Activated CD4-positive, alpha-beta T cell treated with anti-CD3 and anti-CD28 coated beads, Interleukin-2, amount 50 U/mL, for 16 hours (primary cell): ENCODE results near the gene IPO5.
"Not testable (repeated sequence)": the region's sequence is repeated elsewhere in the genome, so short reads cannot be mapped to it uniquely, and the experiment has no call there.

Experiments used
- DNase-seq: peaks from one replicate; pipeline ENCODE4 v3.0.0-alpha.2; 2020

Gene IPO5

DNA sequence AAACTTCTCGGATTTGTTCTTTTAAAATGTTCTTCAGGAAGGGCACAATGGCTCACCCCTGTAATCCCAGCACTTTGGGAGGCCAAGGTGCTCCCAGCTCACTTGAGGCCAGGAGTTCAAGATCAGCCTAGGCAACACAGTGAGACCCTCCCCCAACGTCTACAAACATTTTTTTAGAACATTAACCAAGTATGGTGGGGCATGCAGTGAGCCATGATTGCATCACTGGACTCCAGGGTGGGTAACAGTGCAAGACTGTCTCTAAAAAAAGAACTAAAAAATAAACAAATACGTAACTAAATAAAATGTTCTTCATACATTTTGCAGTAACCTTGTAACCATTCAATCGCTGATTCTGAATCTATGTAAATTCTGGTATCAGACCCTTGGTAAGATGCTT, 2.1 kb upstream of the IPO5 start:
- no peak for DNase-seq

- DNase-seq: not testable (repeated sequence)
These were observed 644 bp upstream of the IPO5 start for GRCh38 chr13:97952831-97953230.

DNA sequence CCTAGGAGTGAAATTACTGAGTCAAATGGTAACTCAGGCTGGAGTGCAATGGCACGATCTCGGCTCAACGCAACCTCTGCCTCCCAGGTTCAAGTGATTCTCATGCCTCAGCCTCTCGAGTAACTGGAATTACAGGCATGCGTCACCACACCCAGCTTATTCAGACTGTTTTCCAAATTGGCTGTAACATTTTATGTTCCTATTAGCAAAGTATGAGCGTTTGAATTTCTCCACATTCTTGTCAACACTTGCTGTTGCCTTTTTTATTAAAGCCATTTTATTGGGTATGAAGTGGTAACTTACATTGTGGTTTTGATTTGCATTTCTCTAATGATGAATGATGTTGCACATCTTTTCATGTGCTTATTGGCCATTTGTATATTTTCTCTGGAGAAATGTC, 7.9 kb downstream of the IPO5 start:
- DNase-seq: no peak

DNA sequence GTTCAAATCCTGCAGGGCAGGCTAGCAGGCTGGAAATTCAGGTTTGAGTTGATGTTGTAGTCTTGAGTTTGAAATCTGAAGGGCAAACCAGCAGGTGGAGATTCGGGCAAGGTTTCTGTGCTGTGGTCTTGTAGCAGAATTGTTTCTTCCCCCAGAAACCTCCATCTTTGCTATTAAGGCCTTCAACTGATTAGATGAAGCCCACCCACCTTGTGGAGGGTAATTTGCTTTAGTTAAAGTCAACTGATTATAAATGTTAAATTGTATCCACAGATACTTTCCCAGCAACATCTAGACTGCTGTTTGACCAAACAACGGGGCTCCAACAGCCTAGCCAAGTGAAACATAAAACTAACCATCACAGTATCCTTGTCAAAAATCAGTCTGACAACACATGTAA, 9.4 kb downstream of the IPO5 start:
- no peak for DNase-seq

DNA sequence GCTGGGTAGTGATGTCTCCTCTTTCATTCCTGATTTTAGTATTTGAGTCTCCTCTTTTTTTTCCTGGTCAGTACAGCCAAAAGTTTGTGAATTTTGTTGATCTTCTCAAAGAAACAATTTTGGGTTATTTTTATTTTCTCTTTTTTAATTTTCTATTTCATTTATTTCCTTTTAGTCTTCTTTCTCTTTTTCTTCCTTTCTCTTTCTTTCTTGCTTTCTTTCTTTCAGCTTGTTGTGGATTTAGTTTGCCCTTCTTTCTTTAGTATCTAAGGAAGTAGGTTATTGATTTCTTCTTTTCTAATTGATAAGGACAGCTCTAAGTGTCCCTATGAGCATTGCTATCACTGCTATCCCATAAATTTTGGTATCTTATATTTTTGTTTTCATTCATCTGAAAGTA, 13.8 kb downstream of the IPO5 start:
- DNase-seq: no peak

GRCh38 chr13:97967948-97968347, 14.5 kb downstream of the IPO5 start:
- no peak for DNase-seq

DNA sequence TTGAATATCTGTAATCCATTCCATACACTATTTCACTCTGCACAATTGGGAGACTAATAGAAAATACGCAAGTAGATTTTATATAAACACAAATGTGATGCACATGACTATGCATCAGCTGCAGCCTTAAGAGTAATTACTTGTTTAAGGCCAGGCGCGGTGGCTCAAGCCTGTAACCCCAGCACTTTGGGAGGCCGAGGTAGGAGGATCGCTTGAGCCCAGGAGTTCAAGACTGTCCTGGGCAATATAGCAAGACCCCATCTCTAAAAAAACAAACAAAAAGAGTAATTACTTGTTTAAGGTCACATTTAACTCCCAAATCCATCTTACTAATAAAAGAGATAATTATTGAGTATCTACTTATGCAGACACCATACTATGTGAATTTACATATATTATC, 18.0 kb downstream of the IPO5 start:
- no peak for DNase-seq

DNA sequence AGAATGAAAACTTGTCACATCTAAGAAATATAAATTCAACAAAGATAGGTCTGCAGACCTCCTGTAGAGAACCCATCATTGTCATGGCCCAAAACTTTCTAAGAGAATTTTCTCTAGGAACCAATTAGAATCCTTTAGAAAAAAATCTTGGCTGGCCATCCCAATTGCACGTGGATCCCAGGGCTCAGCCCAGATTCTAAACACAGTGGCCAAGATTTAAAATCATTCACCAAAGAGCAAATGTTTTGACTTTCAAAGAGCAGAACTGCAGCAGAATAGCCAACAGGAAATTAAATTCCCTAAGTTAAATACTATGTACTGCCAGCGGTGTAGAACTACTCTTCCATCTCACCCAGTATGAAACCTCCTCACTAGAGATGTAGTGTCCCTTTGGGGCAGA, 21.3 kb downstream of the IPO5 start:
- no peak for DNase-seq

- no peak for DNase-seq
These were observed 21.9 kb downstream of the IPO5 start for GRCh38 chr13:97975280-97975847.

DNA sequence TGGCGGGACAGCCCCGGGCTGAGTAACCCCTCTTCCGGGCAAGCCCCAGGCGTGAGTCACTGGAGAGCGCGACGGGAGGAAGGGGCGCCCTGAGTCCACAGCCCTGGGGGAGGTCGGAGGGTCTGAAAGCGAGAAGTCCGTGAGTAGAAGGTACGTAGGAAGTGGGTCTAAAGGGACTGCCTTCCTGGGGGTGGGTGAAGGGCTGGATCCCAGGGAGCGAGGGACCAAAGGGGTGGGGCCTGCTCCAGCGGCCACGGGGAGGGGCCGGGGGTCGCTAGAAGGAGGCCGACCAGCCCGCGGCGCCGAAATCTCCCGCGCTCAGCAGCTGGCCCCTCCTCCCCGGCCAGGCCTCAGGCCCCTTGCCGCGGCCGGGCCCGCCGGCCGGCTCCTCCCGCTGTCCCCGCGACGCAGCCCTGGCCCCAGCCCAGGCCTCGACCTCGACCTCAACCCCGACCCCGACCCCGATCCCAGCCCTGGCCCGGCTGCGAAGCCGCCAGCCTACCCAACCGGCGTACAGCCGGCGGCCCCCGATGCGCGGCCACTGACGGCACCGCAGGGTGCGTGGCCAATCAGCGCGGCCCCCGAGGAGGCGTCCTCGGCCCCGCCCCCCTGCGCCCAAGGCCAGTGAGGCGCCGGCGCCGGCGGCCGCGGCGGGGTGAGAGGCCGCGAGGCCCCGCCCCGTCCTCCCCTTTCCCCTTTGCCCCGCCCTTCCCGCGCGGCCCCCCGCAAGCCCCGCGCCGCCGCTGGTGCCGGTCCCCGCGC, 22.6 kb downstream of the IPO5 start:
- DNase-seq: peak; percentile 89

DNA sequence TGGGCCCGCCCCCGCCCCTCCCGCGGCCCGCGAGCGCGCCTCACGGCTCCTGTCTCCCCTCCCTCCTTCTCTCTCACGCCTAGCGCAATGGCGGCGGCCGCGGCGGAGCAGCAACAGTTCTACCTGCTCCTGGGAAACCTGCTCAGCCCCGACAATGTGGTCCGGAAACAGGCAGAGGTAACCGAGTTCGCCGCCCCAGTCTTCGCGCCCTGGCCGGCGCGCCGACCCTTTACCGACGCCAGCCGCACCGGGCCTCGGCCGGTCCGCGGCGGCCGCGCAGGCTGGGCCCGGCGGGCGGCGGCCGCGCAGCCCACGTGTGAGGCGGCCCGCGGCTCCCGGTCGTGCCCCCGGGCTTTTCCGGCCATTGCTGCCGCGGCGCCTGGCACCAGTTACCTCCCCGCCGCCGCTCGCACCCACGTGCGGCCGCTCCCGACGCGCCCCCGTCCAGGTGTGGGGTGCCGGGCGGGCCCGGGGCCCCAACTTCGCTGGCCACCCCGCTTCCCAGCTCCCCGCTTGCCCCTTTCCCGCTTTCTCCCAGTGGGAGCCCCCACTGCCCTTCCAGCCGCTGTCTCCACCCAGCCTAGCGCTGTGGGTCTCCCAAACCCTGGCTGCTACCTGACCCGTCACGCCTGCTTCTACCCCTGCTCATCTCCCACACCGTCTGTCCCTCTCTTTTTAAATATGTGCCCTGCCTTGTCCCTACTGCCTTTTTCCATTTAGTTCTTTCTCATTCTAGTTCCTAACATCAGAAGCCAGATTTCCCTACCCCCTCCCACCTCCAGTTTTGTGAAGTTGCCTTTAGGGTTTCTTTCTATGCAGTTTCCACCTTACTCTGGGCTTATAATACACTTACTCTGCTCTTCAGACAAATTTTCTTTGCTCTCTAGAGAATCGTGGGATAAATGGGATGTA, 23.4 kb downstream of the IPO5 start:
- peak; percentile 7 for DNase-seq

DNA sequence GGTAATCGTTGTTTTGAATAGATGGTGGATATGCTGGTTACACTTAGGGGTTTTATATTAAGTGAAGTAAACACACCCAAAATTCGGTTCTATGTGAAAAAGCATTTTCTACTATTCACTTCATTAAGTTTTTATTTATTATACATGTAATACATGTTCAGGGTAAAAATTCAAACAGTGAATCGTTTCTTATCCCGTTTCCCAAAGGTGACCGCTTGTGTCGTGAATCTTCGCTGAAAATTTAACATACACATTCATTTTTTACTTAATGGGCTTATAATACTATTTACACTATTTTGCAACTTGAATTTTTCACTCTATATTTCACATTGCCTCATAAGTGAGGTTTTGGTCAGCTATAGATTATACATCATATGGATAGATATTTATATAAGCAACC, 24.5 kb downstream of the IPO5 start:
- no peak for DNase-seq

- DNase-seq: no peak
These were observed 25.2 kb downstream of the IPO5 start for GRCh38 chr13:97978651-97979050.

DNA sequence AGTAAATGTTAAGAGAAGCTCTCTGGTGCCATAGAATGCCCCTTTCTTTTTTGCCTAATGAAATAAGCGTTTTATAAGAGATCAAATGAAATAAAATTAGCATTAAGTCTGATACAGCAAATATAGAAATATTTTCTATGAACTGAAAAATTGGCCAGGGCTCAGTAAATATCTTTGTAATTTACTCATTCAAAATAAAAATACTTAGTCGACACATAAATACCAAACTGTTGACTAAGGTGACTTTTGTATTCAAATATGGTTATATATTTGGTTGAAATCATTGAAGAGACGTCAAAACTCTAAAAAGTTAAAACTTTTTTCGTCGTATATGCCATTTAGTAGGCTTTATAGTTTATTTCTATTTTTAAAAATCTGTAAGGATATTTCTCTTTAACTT, 25.6 kb downstream of the IPO5 start:
- DNase-seq: no peak

DNA sequence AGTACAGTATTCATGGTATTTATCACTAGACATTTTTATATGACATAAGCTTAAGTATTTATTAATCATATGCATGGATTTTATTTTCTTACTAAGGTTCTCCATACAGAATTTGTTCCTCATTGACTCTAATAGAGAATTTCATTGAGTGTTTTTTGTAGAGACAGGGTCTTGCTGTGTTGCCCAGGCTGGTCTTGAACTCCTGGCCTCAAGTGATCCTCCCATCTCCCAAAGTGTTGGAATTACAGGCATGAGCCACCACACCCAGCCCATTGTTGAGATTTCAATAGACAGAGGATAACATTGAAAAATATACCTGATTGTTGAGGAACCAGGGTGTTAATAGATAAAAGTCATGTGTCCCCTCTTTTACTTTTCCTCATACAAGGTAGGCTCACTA, 26.1 kb downstream of the IPO5 start:
- DNase-seq: no peak

GRCh38 chr13:97982286-97982685, 28.8 kb downstream of the IPO5 start:
- no peak for DNase-seq

GRCh38 chr13:97986835-97987234, 33.4 kb downstream of the IPO5 start:
- DNase-seq: no peak

DNA sequence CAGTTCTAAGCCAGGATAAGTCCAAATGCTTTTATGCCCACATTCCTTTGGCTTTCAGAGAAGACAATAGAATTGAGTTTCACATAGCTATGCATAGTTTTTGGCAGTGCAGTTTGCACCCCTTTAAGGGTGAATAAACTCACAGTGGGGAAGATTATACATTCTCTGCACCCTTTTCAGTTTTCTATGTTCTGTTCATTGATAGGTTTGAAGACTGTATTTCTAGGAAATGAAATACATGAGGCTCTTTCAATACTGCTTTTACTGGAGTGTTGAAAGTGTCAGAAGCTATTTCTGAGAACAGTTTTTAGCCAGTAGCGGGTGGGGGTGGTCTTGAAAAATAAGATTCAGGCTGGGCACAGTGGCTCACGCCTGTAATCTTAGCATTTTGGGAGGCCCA, 46.2 kb downstream of the IPO5 start:
- peak; percentile 16 for DNase-seq

DNA sequence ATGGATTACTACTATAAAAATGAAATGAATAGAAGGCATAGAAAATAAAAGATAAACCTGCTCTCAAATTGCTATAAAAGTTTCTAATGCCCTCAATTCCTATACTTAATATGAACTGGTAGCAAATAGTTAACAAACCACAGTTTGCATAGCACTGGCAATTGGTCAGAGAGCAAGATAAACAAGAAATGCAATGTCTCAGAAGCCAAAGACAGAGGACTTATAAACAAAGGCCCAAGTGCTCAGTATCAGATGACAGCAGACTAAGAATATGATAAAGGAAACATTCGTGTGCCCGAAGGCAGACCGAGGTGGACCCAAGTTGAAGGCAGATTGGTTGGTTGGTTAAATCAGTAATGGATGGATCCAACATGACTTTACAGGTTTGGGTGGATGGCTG, 50.6 kb downstream of the IPO5 start:
- no peak for DNase-seq

DNA sequence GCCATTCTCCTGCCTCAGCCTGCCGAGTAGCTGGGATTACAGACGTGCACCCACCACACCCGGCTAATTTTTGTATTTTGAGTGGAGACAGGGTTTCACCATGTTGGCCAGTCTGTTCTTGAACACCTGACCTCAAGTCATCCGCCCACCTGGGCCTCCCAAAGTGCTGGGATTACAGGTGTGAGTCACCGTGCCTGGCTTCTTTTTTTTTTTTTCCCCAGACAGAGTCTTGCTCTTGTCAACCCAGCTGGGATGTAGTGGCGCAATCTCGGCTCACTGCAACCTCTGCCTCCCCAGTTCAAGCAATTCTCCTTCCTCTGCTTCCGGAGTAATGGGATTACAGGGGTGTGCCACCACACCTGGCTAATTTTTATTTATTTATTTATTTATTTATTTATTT, 51.5 kb downstream of the IPO5 start:
- DNase-seq: not testable (repeated sequence)

GRCh38 chr13:98007001-98007400, 53.5 kb downstream of the IPO5 start:
- no peak for DNase-seq

- DNase-seq: no peak
These were observed 59.8 kb downstream of the IPO5 start for GRCh38 chr13:98013241-98013640.

GRCh38 chr13:98014766-98015165, 61.3 kb downstream of the IPO5 start:
- DNase-seq: no peak

- DNase-seq: no peak
These were observed 64.8 kb downstream of the IPO5 start for GRCh38 chr13:98018293-98018692.
